Medulla oblongata (tissue), 1 donor: ENCODE measurements around the gene LYSMD2.
A peak's percentile ranks its signal among the peaks of the same experiment; 100 is the strongest.

Source experiments
- DNase-seq: peaks from one replicate; pipeline ENCODE4 v3.0.0-alpha.2; 2015; ENCODE audit errors: extremely low spot score

The LYSMD2 gene

DNA sequence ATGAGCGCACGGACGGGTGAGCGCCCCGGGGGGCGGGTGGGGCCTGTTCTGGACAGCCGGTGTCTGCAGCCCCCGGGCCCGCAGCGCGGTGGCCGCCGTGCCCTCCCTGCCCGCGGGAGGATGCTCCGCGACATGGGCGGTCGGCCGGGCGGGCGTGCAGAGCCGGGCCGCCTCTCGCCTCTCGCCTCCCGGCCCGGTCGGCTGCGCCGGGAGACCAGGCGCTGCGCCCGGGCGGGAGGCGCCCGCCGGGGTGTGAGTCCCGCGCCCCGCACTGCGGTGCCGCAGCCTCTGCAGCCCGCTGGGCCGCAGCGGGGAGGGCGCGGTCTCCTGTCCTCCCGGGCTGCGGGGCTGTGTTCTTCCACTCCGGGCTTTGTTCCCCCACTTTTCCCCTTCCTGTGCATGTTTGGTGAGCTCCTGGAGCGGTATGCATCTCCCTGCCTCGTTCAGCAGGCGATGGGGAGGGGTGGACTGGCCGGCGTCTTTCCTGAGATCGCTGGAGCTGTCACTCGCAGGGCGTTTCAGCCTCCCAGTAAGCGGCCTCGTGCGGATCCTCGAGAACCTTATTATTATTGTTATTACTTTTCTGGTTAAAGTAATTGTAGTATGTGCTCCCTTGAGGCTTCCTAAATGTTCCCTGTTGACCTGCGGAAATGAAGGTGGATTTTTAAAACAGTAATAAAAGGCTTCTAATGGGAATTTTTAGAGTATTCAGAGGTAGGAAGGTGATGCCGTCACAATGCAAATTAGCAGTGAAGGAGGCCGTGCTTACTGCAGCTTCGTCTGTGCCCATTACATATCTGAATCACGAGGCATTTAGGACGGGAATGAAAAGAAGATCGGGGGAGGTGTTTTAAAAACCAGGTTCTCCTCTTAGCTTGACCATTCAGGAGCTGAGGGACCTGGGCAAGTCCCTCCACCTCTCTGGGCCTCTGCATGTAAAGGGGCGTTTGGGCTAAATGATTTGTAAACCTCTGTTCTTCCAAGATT lies 14.5 kb upstream of the LYSMD2 start:
- DNase-seq, result peak; percentile 35

DNA sequence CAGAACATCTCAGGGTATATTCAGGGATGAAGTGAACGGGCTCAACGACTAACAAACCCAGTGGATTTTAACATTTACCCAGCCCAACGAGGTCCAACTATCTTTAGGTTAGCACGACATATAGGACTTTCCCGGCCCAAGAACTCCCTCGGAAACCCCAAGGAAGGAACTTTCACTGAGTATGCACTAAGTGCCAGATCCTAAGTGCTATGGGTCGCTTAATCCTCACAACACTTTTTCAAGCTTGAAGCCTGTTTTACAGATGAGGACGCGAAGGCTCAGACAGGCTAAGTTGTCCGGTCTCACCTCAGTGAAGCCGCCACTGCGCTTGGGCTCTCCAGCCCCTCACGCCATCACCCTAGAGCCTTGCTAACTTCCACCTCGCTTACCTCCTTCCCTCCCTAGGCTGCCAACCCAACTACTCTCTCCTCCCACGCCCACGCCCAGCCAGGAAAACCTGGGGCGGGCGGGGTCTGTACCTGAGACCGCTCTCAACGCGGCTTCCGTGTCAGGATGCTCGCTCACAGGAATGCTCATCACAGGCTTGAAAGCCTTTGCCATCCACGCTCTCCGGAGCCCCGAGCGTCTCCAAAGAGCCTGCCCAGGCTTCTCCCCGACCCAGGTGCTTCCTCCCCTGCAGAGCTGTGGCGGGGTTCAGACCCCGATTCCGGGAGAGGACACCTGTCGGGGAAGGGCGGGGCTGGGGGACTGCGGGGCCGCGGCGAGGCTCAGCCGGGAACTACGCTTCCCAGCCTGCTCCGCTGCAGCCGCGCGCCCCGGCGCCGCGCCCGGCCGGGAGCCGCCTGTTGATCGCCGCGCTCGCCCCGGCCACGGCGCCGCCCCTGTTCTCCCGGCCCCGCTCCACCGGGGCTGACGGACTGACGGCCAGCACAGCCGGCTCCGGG lies 13.6 kb upstream of the LYSMD2 start, which contains the start of gene TMOD2:
TMOD2 (plus strand) TSS at position 806 of the 905 bp plus-strand sequence. CDS start 14,845 bp downstream, outside the sequence.
- peak; percentile 46 for DNase-seq

DNA sequence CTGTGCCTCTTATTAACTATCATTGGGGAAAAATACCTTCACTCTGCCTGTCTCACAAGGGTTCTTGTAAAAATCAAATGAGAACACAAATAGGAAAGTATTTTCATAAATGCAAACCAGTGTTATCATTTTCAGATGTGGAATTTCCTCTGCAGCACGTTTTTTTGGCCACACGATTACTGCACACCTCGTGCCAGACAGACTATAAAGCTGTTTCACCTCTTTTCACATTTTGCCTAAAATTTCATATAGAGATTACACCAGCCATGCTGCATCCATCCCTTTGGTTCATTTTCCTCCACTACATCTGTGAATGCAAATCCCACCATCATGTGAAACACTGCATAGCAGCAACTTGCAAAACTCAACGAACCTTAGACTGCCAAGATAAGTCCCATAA lies 12.7 kb upstream of the LYSMD2 start:
- DNase-seq, result no peak

DNA sequence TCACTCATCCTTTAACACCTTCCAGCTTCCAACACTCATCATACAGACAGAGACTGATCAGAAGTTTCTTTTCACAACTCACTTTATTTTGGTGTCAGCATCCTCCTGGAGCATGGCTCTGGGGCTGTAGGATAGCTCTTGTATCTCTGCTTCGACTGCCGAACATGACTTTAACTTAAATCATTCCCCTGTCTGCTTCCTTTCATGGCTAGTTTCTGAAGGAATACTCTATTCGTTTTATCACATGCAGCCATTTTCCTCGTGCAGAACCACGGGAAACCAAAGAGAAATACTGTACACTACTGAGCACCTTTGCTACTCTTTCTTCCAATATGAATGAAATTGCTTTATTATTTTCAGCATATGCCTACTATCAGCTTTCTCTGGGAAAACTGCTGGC lies 11.9 kb upstream of the LYSMD2 start:
- DNase-seq, result no peak

DNA sequence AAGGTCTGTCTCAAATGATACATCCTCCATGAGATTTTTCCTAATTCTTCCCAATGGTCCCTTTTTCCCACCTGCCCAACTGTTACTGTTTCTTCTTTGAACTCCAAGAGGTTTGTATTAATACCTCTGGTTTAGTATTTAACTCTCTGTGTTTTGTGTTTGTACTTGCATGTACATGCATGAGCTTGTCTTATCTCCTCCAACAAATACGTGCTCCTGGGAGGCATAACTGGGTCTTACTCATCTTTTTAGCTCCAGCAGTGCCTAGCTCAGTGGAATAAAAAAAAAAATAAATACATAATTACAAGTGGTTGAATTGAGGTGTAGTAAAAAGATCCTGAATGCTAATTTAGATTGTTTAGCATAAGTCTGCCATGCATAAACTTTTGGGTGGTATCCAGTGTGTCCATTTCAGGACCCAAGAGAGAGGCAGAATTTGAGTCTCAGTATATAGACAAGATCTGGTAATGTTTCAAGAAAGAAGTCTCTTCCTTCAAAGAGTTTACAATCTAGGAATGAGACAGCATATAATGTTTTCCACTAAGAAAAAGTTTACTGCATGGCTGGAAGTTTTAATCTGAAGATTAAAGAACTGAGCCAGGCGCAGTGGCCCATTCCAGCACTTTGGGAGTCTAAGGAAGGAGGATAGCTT lies 1.7 kb upstream of the LYSMD2 start:
- DNase-seq, result no peak

DNA sequence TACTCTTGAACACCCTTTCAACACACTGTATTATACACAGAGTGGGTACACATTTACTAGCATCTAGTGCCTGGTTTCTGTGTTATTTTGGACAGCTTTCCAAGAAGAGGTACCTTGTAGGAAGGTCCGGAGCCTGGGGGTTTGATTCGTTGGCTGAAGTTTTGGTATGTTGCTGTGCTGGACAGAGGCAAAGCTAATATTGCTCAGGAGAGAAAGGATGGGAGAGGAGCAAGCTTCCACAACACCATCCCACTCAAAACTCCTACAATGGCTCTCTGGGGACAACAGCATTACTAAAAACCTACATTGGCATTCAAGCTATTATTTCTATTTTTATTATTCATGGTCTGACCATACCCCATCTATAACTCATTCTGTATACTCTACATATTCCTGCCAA lies 1.1 kb upstream of the LYSMD2 start:
- DNase-seq, result peak; percentile 8

DNA sequence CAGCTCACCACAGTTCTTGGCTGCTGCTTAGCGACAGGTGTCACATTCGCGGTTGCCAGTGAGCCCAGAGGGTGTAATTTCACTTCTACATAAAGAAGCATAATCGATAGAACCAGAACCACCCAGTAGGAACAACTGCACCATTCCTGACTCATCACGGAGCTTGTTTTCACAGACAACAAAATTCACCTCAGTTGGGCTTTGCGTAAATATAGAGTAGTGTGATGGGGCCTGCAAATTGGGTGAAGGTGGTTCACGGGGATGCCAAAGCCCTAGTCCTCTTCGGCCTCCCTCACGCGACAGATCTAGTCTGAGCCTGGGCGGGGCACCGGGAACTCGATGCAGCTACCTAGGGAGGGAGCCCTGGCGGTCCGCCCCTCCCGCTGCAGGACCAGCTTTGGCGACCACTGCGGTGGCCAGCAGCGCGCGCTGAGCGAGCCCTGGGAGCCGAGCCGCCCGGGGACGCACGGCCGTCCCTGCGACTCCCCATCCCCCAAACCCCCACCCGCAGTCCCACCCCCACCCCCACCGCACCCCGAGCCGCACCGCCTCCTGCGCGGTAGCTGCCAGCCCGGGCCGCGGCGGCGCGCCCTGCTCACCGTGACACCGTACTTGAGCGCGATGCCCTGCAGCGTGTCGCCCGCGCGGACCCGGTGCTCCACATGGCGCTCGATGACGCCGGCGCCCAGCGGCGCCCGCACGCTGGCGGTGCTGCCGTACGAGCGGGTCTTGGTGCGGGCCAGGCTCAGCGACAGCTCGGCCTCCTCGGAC lies 519 bp downstream of the LYSMD2 start:
- peak; percentile 38 for DNase-seq

DNA sequence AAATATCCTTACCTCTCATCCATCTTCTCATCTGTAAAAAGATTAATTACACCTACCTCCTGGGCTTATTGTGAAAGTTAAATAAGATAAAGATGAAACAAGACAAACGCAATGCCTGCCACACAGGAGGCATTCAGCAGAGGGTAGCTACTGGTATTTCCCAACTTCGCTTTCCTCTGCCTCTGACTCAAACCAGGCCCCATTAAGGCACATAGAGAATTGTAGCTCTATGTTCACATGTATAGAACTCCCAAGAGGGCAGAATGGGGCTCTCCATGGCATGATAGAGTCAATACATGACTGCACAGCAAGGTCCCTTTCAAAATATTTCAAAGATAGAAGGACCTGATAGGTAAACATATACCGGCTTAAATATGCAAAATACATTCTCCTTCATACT lies 1.4 kb downstream of the LYSMD2 start:
- peak; percentile 28 for DNase-seq

DNA sequence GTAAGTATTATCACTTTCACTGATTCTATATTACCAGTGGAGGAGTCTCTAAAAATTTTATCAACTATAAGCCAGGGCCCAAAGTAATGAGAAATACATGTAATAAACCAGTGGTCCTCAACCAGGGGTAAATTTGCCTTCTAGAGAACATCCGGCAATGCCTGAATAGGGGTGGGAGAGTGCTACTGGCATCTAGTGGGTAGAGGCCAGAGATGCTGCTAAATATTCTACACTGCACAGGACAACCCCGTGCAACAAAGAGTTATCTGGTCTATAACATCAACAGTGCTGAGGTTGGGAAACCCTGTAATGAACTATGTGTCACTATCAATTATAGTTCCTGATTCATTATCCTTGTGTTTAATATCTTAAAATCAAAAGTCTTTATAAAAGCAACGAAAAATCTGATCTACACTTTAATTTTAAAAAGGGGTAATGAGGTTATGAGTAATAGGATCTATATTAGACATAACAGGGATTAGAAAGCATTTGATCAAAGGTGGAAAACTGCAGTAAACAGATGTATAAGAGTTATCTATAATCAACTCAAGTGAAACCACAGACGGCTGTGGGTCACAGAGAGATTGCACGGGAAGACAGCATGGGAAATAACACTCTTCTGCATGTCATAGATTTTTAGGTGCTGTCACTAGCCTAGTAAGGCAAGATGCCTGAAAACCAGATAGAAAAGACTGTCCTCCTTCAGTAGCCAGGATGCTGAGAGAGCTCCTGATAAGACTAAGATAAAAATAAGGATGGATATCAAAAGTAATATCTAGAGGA lies 2.0 kb downstream of the LYSMD2 start:
- peak; percentile 26 for DNase-seq

DNA sequence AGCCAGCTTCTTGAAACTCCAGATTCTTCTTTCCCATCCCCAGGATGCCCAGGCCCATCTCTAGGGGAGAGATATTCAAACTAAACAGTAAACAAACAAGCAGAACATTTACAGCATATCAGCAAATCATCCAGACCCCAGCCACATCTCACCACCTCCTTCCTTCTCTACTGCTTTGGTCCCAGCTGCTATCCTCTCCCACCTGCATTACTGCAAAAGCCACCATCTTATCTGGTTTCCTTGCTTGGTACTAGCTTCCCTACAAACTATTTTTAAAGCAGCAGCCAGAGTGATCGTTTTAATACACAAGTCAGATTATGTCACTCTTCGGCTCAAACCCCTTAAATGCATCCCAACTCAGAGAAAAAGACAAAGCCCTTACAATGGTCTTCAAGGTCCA lies 4.8 kb downstream of the LYSMD2 start:
- no peak for DNase-seq

DNA sequence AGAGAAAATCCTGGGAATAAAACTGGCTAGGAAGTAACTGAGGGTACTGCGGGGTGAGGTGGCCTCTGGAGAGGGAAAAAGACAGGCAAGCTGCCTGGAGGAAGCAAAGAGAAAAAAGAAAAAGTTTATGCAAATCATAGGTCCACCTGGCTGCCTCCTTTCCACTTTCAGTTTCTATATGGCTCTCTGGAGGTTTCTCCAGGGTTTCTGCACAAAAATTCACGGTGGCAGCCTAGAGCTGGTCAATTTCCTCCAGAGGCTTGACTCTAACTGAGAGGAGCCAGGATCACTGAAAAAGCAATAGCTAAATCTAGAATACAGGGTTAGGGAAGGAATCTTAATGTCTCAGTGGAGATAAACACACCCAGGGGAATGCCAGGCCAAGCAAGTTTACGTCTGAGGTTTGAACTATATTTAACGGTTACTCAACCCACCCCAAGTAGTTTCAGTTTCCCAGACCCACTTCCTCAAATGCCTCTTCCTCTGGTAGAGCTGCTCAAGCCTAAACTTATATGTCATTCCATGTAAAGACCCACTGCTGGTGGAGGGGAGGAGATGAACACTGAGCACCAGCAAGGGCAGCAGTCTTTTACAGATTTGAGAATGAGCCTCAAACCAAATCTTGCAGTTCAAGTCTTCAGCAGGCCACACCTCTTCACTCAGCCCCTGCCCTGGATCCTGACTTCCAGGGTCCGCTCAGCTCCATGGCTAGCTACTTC lies 5.7 kb downstream of the LYSMD2 start:
- peak; percentile 85 for DNase-seq

DNA sequence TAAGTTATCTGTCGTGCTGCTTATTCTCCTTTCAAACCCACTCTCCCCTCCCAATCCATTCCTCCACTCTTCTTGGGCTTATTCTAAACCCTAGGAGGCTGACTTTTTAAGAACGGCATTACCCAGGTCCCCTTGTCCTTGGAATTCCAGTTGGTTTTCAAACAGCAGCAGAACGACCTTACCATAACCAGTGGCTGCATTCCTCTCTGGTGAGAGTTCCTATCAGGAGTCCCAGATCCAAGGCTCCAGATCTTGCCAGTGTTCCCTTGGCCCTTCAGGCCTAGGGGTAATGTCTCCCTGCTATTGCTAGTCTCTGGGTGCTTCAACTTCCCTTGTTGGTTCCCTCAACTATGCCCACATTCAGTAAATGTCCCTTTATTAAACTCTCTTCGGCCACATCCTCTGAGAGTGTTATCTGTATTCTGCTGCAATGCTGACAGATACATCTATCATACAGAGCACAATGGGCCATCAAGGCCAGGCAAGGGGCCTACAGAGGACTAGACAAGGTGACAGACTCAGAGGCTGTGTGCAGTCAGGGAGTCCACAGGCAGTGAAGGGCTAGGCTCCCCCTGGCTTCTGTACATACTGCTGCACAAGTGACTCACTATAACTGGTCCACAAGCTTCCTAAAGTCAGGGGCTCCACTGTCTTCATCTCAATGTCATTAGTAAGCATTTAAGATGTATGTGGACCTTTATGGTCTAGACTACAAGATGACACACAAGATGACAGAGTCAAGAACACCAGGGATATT lies 10.1 kb downstream of the LYSMD2 start:
- no peak for DNase-seq

DNA sequence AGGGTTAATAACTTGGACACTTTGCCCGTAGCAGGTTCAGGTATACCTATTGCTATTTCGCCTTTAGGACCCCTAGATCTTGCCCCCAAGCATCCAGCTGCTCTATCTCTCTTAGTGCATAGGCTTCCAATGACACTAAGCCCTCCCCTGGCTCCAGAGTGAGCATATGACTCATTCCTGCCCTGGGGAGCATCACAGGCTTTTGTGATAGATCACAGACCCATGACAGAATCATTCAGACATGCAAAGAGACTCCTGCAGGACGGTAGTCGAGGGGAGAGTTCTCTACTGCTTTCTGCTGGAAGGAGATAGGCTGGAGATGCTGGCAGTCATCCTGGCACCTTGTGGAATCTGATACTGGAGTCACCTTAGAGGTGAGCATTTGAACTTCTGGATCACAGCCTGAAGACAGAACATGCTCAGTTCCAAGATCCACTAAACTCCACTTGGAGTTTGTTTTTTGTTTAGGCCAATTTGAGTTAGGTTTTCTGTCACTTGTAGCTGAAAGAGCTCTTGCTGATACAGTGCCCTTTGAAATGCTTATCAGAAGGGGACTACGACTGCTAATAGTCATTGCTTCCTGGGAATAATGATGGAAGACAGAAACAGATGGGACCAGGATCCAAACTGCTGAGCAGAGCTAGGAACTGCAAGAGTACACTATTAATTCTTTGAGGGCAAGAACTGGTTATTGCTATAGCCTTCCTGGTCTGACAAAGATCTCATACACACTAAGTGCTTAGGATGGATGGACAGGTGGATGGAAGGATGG lies 11.0 kb downstream of the LYSMD2 start:
- DNase-seq, result peak; percentile 21

DNA sequence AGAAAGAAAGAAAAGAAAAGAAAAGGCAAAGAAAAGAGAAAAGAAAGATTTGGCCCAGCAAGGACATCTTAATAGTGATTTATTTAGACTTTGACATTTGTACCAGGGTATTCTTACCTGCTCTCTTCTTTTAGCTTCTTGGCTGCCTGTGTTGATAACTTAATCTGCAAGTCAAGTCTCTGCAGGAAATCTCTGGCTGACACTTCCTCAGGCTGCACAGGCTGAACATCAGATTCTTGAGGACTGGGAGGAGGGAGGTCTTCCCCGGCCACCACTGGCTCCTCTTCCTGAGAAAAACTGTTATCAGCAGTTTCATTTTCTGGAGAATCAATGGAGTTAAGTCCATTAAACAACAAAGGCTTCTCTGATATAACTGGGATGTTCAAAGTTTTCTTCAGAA lies 12.8 kb downstream of the LYSMD2 start:
- peak; percentile 12 for DNase-seq

DNA sequence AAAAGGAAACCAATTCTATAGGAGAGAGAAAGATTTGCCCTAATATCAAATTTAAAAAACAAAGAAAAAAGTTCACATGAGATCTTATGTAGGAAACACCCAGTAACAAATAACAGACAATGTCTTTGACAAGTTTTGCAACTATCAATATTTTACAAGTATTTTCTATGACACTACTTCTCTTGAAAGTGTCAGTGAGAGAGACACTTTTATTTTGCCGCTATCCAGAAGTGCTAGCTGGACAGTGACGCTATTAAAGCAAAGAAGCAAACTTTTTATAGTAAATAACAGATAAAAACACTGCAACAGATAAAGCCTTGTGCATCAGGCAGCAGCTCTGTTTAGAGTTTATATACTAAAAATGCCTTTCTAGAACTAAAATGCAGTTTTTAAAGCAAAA lies 13.3 kb downstream of the LYSMD2 start:
- no peak for DNase-seq

DNA sequence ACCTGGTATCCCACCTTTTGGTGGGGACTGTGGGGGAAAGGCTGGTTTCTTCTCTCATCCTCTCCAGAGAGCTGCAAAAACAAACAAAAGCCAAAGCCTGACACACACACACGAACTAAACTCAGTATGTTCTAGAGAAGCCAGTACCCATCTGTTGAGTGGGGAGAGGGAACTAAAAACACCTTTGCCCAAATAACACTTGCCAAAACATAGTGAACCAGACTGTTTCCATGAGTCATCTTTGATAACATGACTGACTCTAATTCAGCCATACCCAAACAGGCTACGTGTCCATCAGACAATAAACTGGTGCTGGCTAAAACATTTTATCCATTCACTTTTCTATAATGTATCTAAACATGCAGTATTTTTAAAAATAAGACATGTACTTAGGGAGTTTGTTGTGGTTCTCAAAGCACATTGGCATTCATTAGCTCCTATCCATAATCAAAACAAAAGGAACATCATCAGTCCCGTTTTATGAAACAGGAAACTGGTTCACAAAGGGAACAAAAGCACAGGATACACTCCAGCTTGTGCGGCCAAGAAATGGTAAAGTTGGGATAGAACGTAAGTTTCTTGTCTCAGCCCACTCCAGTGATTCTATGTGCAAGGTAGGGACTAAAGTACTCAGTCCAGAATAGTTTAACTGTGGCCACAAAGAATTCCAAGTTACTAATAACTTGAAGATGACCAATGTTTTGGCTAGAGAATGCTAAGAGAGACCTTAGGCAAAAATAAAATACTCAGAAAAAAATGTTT lies 16.1 kb downstream of the LYSMD2 start:
- no peak for DNase-seq
